A549 (cell line): ENCODE results near the gene BMPER. TPM values are rescaled to one million over a fixed set of nuclear protein-coding genes. Genes with fewer than 3 reads are reported as not detected.

Experiments used
- ATAC-seq, 2 experiments: fragments of 200-7000 bp in 1 of 2; fragments of >200 bp in 1 of 2; cut with Nextera tagmentation in 1 of 2; cut with Tn5 transposase in 1 of 2; 3 replicates each; pipeline versions ENCODE4 v1.8.0 to v1.9.1; 2018 to 2020; ENCODE audit warnings: mild to moderate bottlenecking in 1 of 2, moderate library complexity in 1 of 2
- CTCF ChIA-PET: fragments of 300-600 bp; sonication (Branson Sonifier 250); formaldehyde crosslinking; extraction: SDS; loops from one replicate; lab custom pipeline; 2021; ENCODE audit warnings: antibody characterized with exemption, inconsistent platforms; lab: Yijun Ruan, JAX
- POLR2A ChIA-PET: fragments of 350-600 bp; formaldehyde crosslinking; extraction: SDS; loops from one replicate; lab custom pipeline; 2021; ENCODE audit warnings: antibody characterized with exemption, inconsistent platforms; lab: Yijun Ruan, JAX
- DNase-seq, 2 experiments: peaks; one replicate each; pipeline versions ENCODE4 v3.0.0 to v3.0.0-alpha.2; 2011 to 2016; ENCODE audit warnings: low read depth in 1 of 2, low spot score in 1 of 2
- FAIRE-seq: peaks from 2 replicates; lab custom pipeline; 2011; peaks lifted over from hg19 to GRCh38; lab: Jason Lieb, UNC
- H3K27ac ChIP-seq, 2 experiments: fragments of >200 bp; sonication (Bioruptor Twin); formaldehyde crosslinking; 3 replicates each; pipeline ENCODE4 v1.5.1; 2016 to 2017
- H3K4me1 ChIP-seq: fragments of >200 bp; sonication (Bioruptor Twin); formaldehyde crosslinking; 3 replicates; pipeline ENCODE4 v1.6.1; 2016
- H3K4me2 ChIP-seq: fragments of >200 bp; sonication (Bioruptor Twin); formaldehyde crosslinking; 3 replicates; pipeline ENCODE4 v1.6.1; 2016
- H3K4me3 ChIP-seq: fragments of >200 bp; sonication (Bioruptor Twin); formaldehyde crosslinking; 3 replicates; pipeline ENCODE4 v1.5.1; 2016
- H3K9me3 ChIP-seq: fragments of >200 bp; sonication (Bioruptor Twin); formaldehyde crosslinking; 3 replicates; pipeline ENCODE4 v1.6.1; 2016
- BHLHE40 ChIP-seq: IDR thresholded peaks from 2 replicates; pipeline ENCODE4 v1.6.1; 2012; ENCODE audit warnings: low read depth, low read length, inconsistent platforms
- CBX2 ChIP-seq: fragments of 200-600 bp; sonication (generic); IDR thresholded peaks from 2 replicates; pipeline ENCODE4 v1.6.1; 2016; ENCODE audit warnings: low read depth, mild to moderate bottlenecking, borderline replicate concordance
- CBX8 ChIP-seq: fragments of 200-600 bp; sonication (generic); IDR thresholded peaks from 2 replicates; pipeline ENCODE4 v1.6.1; 2016
- CTCF ChIP-seq: fragments of >200 bp; sonication (Bioruptor Twin); formaldehyde crosslinking; IDR thresholded peaks from 3 replicates; pipeline ENCODE4 v1.5.1; 2016
- EHF ChIP-seq: fragments of 250-450 bp; sonication (Bioruptor Pico); IDR thresholded peaks from 2 replicates; pipeline ENCODE4 v1.5.0; 2020; ENCODE audit warnings: mild to moderate bottlenecking
- EHMT2 ChIP-seq: fragments of 200-600 bp; sonication (generic); IDR thresholded peaks from 2 replicates; pipeline ENCODE4 v1.6.1; 2016; ENCODE audit warnings: antibody characterized with exemption, low read depth, mild to moderate bottlenecking, moderate library complexity
- FOSB ChIP-seq: fragments of 250-450 bp; sonication (Bioruptor Pico); IDR thresholded peaks from 2 replicates; pipeline ENCODE4 v1.5.0; 2020; ENCODE audit warnings: mild to moderate bottlenecking, moderate library complexity
- FOSL2 ChIP-seq, 2 experiments: fragments of 450-650 bp in 1 of 2; fragments of >200 bp in 1 of 2; sonication (Bioruptor Twin) in 1 of 2; formaldehyde crosslinking; IDR thresholded peaks; 2 replicates each; pipeline versions ENCODE4 v1.5.0 to v1.6.1; 2016 to 2020; ENCODE audit warnings: mild to moderate bottlenecking in 1 of 2, moderate library complexity in 1 of 2
- GATA3 ChIP-seq: IDR thresholded peaks from 2 replicates; pipeline ENCODE4 v1.6.1; 2012; ENCODE audit warnings: borderline replicate concordance
- HOXB5 ChIP-seq: fragments of 250-450 bp; sonication (Bioruptor Pico); IDR thresholded peaks from 2 replicates; pipeline ENCODE4 v1.5.0; 2020; ENCODE audit warnings: mild to moderate bottlenecking, moderate library complexity
- MAFK ChIP-seq: fragments of 450-650 bp; IDR thresholded peaks from 2 replicates; pipeline ENCODE4 v1.6.1; 2014; ENCODE audit not compliant: partially characterized antibody
- MAX ChIP-seq: IDR thresholded peaks from 2 replicates; pipeline ENCODE4 v1.6.1; 2012
- POLR2A ChIP-seq: IDR thresholded peaks from 2 replicates; pipeline ENCODE4 v1.6.1; 2012; ENCODE audit warnings: mild to moderate bottlenecking, low read length
- POLR2AphosphoS2 ChIP-seq: conservative IDR thresholded peaks from 2 replicates; pipeline ENCODE4 v1.6.1; 2012; ENCODE audit warnings: low read length, improper control_type of control experiment, inconsistent platforms
- RAD21 ChIP-seq, 2 experiments: fragments of >200 bp in 1 of 2; sonication (Bioruptor Twin) in 1 of 2; formaldehyde crosslinking in 1 of 2; IDR thresholded peaks in 1 of 2; conservative IDR thresholded peaks in 1 of 2; 2 replicates in 1 of 2; 3 replicates in 1 of 2; pipeline ENCODE4 v1.6.1; 2012 to 2018; ENCODE audit warnings: inconsistent platforms in 1 of 2
- RARB ChIP-seq: fragments of 250-450 bp; sonication (Bioruptor Pico); IDR thresholded peaks from 2 replicates; pipeline ENCODE4 v1.8.0; 2021; ENCODE audit warnings: mild to moderate bottlenecking, moderate library complexity
- RFX5 ChIP-seq: fragments of 450-650 bp; IDR thresholded peaks from 2 replicates; pipeline ENCODE4 v1.7.1; 2014; ENCODE audit warnings: antibody characterized with exemption, mild to moderate bottlenecking, moderate library complexity
- SMC3 ChIP-seq: fragments of >200 bp; sonication (Bioruptor Twin); formaldehyde crosslinking; IDR thresholded peaks from 3 replicates; pipeline ENCODE4 v1.6.1; 2018; ENCODE audit warnings: inconsistent platforms
- SREBF2 ChIP-seq: fragments of 450-650 bp; IDR thresholded peaks from 2 replicates; pipeline ENCODE4 v1.6.1; 2014; ENCODE audit warnings: mild to moderate bottlenecking, moderate library complexity
- USF2 ChIP-seq: fragments of 450-650 bp; IDR thresholded peaks from 2 replicates; pipeline ENCODE4 v1.6.1; 2014; ENCODE audit warnings: antibody characterized with exemption
- WGBS: methylation state at CpG from one replicate; pipeline ENCODE4 v1.1.6; 2017; ENCODE audit errors: missing lambda C conversion rate; 5-methylcytosine and 5-hydroxymethylcytosine counted together
- polyA plus RNA-seq, 4 experiments: library from polyadenylated mRNA; depleted of rRNA in 3 of 4; stranded (reverse); fragments of >200 nt; fragmentation: RNase III in 1 of 4; extraction: RNeasy Plus Mini Kit Qiagen cat#74134 plus additional on column Dnase treatment in 1 of 4; gene quantifications; 2 replicates in 3 of 4; 3 replicates in 1 of 4; pipeline ENCODE4 v1.2.3, GENCODE V29; 2011 to 2017
- TF ChIP-seq, protein P1 (sequence below): IDR thresholded peaks from 2 replicates; pipeline ENCODE4 v1.6.1; 2012; ENCODE audit warnings: low read depth, borderline replicate concordance
- TF ChIP-seq, protein P2 (sequence below): fragments of >200 bp; sonication (Bioruptor Twin); formaldehyde crosslinking; IDR thresholded peaks from 2 replicates; pipeline ENCODE4 v1.6.1; 2016

The BMPER gene
- polyA plus RNA-seq, 2 of the 4 experiments (the other 2 are of a cell fraction), result 5.0 to 5.8 TPM

DNA sequence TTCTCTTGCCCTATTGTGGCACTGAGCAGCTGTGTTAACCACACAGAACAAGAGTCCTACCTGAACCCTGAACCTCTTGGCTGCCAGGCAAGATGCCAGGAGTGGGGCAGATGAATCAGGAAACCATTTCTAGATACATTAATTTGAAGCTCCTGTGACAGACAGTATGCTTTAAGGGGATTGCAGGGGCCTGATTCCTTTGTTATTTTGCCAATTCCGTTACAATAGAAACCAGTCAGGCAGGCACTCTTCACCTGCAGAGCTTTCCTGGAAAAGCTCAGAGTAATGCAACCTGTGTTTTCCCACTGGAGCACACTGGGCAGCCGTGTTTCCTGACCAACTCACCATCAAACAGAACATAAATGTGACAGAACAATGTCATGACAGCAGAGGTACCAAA, 233.1 kb downstream of the BMPER start:
- WGBS, result 56% methylated on average over 2 of the region's 2 CpGs
- no peaks in the 10 kb centered on the region for H3K9me3 ChIP-seq
- no peak for TF ChIP-seq CBX2
- no peak for TF ChIP-seq RAD21 (conservative IDR thresholded peaks at IDR 0.05 in 1 of 2, IDR thresholded peaks at IDR 0.05 in 1 of 2)
- TF ChIP-seq BHLHE40, result no peak
- no peak for TF ChIP-seq MAFK
- TF ChIP-seq, protein P1, sequence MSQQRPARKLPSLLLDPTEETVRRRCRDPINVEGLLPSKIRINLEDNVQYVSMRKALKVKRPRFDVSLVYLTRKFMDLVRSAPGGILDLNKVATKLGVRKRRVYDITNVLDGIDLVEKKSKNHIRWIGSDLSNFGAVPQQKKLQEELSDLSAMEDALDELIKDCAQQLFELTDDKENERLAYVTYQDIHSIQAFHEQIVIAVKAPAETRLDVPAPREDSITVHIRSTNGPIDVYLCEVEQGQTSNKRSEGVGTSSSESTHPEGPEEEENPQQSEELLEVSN, result no peak
- TF ChIP-seq FOSL2 (IDR thresholded peaks at IDR 0.05), result no peak
- TF ChIP-seq FOSL2 (CRISPR knock-in tag; IDR thresholded peaks at IDR 0.05), result no peak
- TF ChIP-seq FOSB (CRISPR knock-in tag), result no peak
- TF ChIP-seq POLR2AphosphoS2, result no peak
- TF ChIP-seq CTCF, result no peak
- no peak for TF ChIP-seq SREBF2
- no peak for TF ChIP-seq SMC3
- TF ChIP-seq HOXB5 (CRISPR knock-in tag), result no peak
- TF ChIP-seq USF2, result no peak
- no peak for TF ChIP-seq CBX8
- no peak for TF ChIP-seq RARB (CRISPR knock-in tag)
- peaks cover 18% of the 10 kb centered on the region; the same call in 2 of the 3 replicates for H3K4me1 ChIP-seq
- ATAC-seq (no peak), FAIRE-seq (no peak), DNase-seq (no peak)
- CTCF ChIA-PET, result interaction anchor here (1.4 kb wide), 1 partner anchor 900 kb away, joined by 3 read pairs; no protein-coding TSS in a partner anchor
- POLR2A ChIA-PET, result no interaction called here
- no peak overlapping the region for H3K4me2 ChIP-seq
- H3K27ac ChIP-seq, result peak overlapping the region in 1 of 2 experiments; percentile 37; a peak in 1 of 6 replicates
- H3K4me3 ChIP-seq, result no peak overlapping the region

GRCh38 chr7:34139086-34139485, 233.7 kb downstream of the BMPER start:
- FAIRE-seq, result no peak
- ATAC-seq, result no peak
- H3K4me3 ChIP-seq, result no peak overlapping the region
- CTCF ChIA-PET, result interaction anchor here (1.2 to 2.3 kb wide), 2 partner anchors 56 to 182 kb away, joined by 3 to 6 read pairs; no protein-coding TSS in a partner anchor
- H3K4me2 ChIP-seq, result no peak overlapping the region
- H3K9me3 ChIP-seq, result no peaks in the 10 kb centered on the region
- POLR2A ChIA-PET, result no interaction called here
- peaks cover 12% of the 10 kb centered on the region; the same call in 2 of the 3 replicates for H3K4me1 ChIP-seq
- DNase-seq, result no peak
- WGBS, result 83% methylated on average over 3 of the region's 3 CpGs
- no peak overlapping the region for H3K27ac ChIP-seq
- TF ChIP-seq GATA3, result no peak
- TF ChIP-seq RFX5, result no peak
- TF ChIP-seq POLR2A, result no peak
- no peak for TF ChIP-seq EHMT2
- TF ChIP-seq, protein P2, sequence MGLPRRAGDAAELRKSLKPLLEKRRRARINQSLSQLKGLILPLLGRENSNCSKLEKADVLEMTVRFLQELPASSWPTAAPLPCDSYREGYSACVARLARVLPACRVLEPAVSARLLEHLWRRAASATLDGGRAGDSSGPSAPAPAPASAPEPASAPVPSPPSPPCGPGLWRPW, result no peak
- TF ChIP-seq EHF (CRISPR knock-in tag), result no peak
- TF ChIP-seq MAX, result no peak
